DMS114 treated with DMSO at 0.1 percent for 48 hours (cell line): ENCODE data around the gene ZNF648.
"Not testable (repeated sequence)": the region's sequence is repeated elsewhere in the genome, so short reads cannot be mapped to it uniquely, and the experiment has no call there.

Experiments
- DNase-seq: peaks from one replicate; lab custom pipeline; 2025; ENCODE audit not compliant: unreplicated experiment; lab: John Stamatoyannopoulos, UW

The ZNF648 gene

GRCh38 chr1:182080040-182080439, 18.5 kb upstream of the ZNF648 start:
- no peak for DNase-seq

GRCh38 chr1:182071924-182072323, 10.4 kb upstream of the ZNF648 start:
- no peak for DNase-seq

GRCh38 chr1:182069028-182069466, 7.5 kb upstream of the ZNF648 start:
- peak; percentile 5 for DNase-seq

GRCh38 chr1:182066934-182067333, 5.4 kb upstream of the ZNF648 start:
- no peak for DNase-seq

- DNase-seq = no peak
Observed at GRCh38 chr1:182065126-182065845, 3.8 kb upstream of the ZNF648 start.

- DNase-seq = no peak
Observed at GRCh38 chr1:182064611-182065010, 3.1 kb upstream of the ZNF648 start.

- no peak for DNase-seq
Observed at GRCh38 chr1:182062223-182062622, 711 bp upstream of the ZNF648 start.

- no peak for DNase-seq
Observed at GRCh38 chr1:182060877-182061276, 635 bp downstream of the ZNF648 start.

GRCh38 chr1:182059936-182060335, 1.6 kb downstream of the ZNF648 start:
- DNase-seq = no peak

GRCh38 chr1:182056601-182057366, 4.7 kb downstream of the ZNF648 start:
- no peak for DNase-seq

- DNase-seq = no peak
Observed at GRCh38 chr1:182054698-182055326, 6.7 kb downstream of the ZNF648 start.

- DNase-seq = no peak
Observed at GRCh38 chr1:182052355-182052754, 9.2 kb downstream of the ZNF648 start.

- no peak for DNase-seq
Observed at GRCh38 chr1:182051938-182052337, 9.6 kb downstream of the ZNF648 start.

GRCh38 chr1:182050481-182051448, 10.7 kb downstream of the ZNF648 start:
- no peak for DNase-seq

GRCh38 chr1:182048562-182048961, 12.9 kb downstream of the ZNF648 start:
- no peak for DNase-seq

- no peak for DNase-seq
Observed at GRCh38 chr1:182046763-182047162, 14.7 kb downstream of the ZNF648 start.

GRCh38 chr1:182045481-182045880, 16.0 kb downstream of the ZNF648 start:
- DNase-seq = not testable (repeated sequence)

GRCh38 chr1:182041615-182042014, 19.9 kb downstream of the ZNF648 start:
- no peak for DNase-seq

- no peak for DNase-seq
Observed at GRCh38 chr1:182038220-182038619, 23.3 kb downstream of the ZNF648 start.

GRCh38 chr1:182035097-182035770, 26.3 kb downstream of the ZNF648 start:
- DNase-seq = no peak
